ENCODE measurements around the gene AK4.
"Not testable (repeated sequence)": the region's sequence is repeated elsewhere in the genome, so short reads cannot be mapped to it uniquely, and the experiment has no call there.

AK4 gene

GRCh38 chr1:65214340-65215027 is 66.5 kb downstream of the AK4 start:
- no peak for DNase-seq

GRCh38 chr1:65216989-65217388 is 69.0 kb downstream of the AK4 start:
- no peak for DNase-seq

GRCh38 chr1:65221638-65222339 is 73.8 kb downstream of the AK4 start:
- DNase-seq = no peak

- no peak for DNase-seq
These were observed 74.4 kb downstream of the AK4 start for GRCh38 chr1:65222340-65222940.

- DNase-seq = no peak
These were observed 76.7 kb downstream of the AK4 start for GRCh38 chr1:65224681-65225091.

- no peak for DNase-seq
These were observed 77.2 kb downstream of the AK4 start for GRCh38 chr1:65225179-65225578.

- DNase-seq = no peak
These were observed 81.2 kb downstream of the AK4 start for GRCh38 chr1:65229201-65229600.

- no peak for DNase-seq
These were observed 81.8 kb downstream of the AK4 start for GRCh38 chr1:65229754-65230339.

- no peak for DNase-seq
These were observed 82.9 kb downstream of the AK4 start for GRCh38 chr1:65230731-65231481.

- DNase-seq = no peak
These were observed 83.8 kb downstream of the AK4 start for GRCh38 chr1:65231718-65232330.

GRCh38 chr1:65232461-65232990 is 84.5 kb downstream of the AK4 start:
- no peak for DNase-seq

- no peak for DNase-seq
These were observed 85.8 kb downstream of the AK4 start for GRCh38 chr1:65233782-65234181.

GRCh38 chr1:65235867-65236805 is 88.1 kb downstream of the AK4 start:
- no peak for DNase-seq

- not testable (repeated sequence) for DNase-seq
These were observed 89.1 kb downstream of the AK4 start for GRCh38 chr1:65237088-65237487.

- no peak for DNase-seq
These were observed 89.5 kb downstream of the AK4 start for GRCh38 chr1:65237503-65237902.

- DNase-seq = no peak
These were observed 90.0 kb downstream of the AK4 start for GRCh38 chr1:65238010-65238409.

- no peak for DNase-seq
These were observed 95.5 kb downstream of the AK4 start for GRCh38 chr1:65243491-65243890.

GRCh38 chr1:65245295-65245694 is 97.3 kb downstream of the AK4 start:
- DNase-seq = no peak

- DNase-seq = no peak
These were observed 99.7 kb downstream of the AK4 start for GRCh38 chr1:65247419-65248359.

GRCh38 chr1:65250826-65251225 is 102.8 kb downstream of the AK4 start:
- no peak for DNase-seq
